ENCODE measurements around the gene LSM12.

The LSM12 gene

DNA sequence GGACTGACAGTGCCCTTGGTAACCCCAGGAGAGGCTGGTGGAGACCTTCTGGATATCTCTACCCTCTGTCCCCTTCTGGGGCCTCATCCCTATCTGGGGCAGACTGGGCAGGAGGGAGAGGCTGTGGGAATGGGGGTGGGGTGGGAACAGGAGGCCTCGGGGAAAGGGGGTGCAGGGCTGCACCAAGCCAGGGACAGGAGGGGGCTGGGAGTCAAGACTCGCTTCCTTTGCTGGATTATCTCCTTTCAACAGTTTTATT is 28.8 kb upstream of the LSM12 start:
- no peak for DNase-seq

DNA sequence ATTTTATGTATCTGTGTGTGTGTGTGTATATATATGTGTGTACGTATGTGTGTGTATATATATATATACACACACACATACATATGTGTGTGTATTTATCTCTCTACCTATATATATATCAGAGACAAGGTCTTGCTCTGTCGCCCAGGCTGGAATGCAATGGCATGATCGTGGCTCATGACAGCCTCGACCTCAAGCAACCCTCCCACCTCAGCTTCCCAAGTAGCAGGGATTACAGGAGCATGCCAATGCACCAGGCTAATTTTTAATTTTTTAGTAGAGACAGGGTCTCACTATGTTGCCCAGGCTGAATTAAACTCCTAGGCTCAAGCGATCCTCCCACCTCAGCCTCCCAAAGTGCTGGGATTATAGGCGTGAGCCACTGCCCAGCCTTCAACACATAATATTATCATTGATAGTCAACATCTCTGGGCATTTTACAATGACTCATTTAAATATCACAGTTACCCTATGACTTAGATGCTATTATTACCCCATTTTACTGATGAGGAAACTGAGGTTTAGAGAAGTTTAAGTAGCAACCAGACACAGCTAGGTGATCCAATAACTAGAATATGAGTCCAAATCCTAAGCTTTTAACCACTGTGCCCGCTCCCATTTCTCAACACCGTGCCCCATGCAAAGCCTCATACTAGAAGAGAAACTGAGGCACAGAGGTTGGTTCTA is 28.4 kb upstream of the LSM12 start:
- no peak for DNase-seq

DNA sequence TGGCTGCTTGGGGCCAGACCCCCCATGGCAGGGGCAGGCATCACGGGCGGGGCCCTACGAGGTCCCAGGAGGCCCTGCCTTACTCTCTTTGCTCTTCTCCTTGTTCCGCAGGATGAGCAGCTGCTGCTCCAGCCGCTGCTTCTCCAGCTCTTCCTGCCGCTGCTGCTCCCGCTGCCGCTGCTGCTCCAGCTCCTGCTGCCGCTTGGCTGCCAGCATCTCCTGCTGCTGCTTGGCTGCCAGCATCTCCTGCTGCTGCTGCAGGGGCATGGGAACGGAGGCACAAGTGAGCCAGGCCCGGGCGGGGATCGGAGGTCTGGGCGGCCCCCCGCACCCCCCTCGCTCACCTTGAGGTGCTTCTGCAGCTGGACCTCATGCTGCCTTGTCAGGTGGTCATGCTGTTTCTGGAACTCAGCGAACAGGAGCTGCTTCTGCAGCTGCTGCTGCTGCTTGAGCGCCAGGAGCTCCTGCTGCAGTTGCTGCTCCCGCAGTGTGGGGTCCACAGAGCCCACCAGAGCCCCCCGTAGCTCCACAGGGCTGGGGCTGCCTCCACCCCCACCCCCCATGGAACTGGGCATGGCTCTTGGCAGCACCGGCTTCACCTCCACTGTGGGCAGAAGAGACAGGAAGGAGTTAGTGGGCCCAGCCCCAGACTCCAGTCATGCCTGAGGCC is 26.9 kb upstream of the LSM12 start:
- DNase-seq, result no peak

DNA sequence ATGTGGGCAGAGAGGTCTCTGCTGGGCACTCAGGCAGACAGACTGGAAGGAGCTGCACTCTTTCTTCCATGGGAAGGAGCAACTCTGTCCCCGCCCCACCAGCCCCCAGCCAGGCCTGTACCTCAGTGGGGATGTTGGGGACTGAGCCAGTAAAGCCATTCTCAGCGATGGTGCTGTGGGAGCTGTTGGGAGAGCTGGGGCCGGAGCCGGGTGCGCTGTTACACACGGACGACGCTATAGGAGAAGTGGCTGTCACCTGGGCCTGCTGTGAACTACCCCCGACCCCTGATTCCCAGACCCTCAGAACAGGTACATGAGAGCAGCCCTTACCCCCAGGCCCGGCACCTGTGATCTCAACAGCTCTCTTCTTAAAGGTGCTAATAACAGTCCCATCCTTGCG is 25.6 kb upstream of the LSM12 start:
- no peak for DNase-seq

DNA sequence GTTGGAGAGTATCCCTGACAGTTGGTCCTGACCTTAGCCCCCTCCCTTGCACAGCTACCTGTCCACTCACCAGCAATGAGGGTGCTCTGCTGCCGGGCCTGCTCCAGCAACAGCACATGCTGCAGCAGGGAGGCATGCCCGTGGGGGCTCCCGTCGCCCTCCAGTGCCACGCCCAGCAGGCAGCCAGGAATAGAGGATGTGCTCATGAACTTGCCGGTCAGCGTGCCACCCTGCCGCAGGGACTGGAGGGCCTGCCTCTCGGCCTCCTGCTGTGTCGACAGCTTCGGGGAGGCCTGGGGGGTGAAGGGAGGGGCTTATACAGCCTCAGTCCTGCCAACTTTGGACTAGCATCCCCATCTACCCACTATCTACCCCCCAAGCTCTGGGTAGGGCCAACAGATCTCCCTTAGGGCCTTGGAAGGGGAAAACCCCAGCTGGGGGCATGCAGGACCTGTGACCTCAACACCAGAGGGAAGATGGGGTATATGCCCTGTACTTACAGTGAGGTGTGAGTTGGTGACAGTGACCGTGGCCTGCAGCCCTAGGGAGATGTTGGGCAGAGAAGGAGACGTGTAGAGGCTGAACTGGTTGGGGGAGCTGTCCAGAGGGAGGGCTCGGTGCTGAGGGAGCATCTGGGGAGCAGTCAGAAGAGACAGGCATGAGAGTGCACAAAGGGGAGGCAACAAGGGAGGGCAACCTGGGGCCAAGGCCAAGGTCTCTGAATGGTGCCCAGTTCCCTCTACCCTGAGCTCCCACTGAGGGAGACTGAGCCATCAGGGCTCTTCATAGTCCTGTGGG is 24.9 kb upstream of the LSM12 start:
- no peak for DNase-seq

DNA sequence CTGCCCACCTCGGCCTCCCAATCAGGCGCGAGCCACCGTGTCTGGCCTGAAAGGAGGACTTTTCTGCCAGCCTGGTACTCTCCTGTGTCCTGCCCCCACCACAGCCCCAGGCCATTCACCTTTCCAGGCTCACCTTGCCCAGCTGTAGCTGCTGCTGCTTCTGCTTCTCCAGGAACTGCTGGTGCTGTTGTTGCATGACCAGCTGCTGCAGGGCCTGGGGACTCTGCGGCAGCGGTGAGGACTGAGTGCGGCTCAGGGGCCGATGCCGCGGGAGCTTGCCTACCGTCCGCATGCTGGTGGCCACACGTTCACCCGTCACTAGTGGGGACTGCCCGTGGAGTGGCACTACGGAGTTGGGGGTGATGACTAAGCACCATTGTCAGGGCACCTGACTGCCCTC is 21.8 kb upstream of the LSM12 start:
- DNase-seq, result no peak

DNA sequence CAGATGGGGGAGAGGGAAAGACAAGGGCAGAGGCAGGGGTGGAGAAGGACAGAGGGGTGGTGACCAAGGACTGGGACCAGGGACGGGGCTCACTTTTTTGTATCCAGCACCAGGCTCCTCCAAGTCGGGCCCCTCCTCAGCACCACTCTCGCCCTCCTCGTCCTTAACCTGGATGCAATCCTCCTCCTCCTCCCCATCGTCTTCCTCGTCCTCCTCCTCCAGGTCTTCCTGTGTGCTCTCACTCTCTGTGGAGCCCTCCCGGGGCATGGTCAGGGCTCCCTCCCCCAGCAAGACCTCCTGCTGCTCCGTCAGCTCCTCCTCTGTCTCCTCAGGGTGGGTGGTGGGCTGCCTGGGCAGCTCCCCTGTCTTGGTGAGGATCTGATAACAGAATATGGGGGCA is 20.8 kb upstream of the LSM12 start:
- DNase-seq, result no peak

DNA sequence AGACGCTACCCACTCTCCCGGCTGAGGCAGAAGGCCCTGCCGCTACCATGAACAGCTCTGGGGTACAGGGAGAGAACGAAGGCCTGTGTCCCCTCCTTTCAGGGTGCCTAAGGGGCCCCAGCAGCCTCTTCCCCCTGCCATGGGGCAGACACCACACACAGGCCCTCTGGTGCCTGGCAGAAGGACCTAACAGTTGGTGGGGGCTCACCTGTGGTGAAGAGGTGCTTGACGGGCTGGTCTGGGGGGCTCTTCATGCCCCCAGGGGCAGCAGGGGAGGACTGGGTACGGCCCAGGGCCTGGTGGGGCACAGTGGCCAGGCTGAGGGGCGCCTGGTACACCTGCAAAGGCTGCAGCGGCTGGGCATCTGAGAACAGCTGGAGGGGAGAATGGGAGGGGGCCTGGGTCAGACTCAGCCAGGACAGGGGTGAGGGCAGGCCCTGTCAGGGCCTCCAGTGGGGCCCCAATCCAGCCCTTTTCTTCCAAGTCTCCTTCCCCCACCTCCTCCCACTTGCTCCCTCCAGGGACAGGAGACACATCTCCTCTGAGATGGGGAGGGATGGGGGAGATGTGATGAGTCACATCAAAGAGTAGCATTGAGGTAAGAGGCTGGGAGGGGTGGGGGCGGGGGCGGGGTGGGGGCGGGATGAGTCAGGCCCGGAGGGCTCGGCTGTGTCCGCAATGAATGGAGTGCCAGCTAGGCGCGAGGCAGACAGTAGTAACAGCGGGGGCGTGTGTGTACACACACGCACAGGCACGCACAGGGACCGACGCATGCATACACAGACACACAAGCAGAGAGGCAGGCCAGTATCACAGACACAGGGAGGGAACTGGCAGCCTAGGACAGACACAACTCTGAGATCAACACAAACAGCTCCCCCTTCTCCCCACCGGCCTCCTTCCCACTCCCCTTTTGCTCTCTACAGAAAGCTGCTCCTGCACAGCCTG is 20.2 kb upstream of the LSM12 start:
- peak; percentile 89 for DNase-seq

DNA sequence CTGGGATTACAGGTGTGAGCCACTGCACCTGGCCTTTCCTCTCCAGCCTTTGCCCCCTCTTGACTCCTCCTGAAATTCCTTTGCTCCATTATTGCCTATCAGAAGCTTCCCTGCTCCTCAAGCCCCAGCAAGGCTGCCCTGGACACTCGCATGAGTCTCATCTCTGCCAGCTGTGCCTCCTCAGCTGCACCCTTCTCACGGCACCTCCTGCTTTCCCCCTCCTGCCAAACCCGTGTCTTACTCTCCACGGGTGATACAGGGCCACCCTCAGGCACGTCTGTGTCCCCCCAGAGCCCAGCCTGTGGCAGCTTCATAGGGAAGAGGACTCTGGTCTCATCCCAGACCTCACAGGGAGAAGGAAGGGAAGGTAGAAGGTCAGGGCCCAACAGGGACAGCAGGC is 19.4 kb upstream of the LSM12 start:
- DNase-seq, result no peak

DNA sequence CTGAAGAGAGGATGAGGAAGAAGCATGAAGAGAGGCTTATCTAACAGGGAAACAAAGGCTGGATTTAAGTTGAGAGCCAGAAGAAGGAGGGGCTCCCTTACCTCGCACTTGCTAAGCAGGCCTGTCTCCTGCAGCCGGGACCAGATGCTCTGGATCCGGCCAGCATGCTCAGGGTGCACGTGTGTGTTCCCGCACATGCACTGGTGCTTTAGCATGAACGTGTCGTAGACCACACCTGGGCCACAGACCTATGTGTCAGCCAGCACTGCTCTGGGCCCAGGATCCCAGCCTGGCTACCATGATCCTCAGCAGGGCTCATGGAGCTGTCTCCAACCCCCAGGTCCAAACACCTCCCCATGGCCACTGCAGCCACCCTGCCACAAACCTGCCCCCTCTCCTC is 18.4 kb upstream of the LSM12 start:
- no peak for DNase-seq

DNA sequence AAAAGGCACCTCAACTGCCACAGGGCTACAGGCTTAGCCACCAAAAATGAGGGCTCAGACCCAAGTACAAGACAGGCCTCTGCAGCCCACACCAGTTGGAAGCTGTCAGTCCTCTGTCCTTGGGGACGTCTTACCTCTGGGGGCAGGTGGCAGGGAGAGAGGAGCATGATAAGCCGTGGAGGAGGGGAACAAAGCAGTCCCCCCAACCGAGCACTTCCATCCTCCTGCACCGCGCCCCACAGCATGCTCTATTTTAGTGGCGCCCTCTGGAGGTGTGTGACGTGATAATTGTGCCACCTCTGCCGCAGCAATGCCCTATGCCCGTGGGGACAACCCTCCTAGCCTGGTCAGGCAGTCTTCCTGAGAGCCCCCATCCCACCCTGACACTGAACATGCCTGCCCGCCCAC is 17.7 kb upstream of the LSM12 start:
- no peak for DNase-seq

DNA sequence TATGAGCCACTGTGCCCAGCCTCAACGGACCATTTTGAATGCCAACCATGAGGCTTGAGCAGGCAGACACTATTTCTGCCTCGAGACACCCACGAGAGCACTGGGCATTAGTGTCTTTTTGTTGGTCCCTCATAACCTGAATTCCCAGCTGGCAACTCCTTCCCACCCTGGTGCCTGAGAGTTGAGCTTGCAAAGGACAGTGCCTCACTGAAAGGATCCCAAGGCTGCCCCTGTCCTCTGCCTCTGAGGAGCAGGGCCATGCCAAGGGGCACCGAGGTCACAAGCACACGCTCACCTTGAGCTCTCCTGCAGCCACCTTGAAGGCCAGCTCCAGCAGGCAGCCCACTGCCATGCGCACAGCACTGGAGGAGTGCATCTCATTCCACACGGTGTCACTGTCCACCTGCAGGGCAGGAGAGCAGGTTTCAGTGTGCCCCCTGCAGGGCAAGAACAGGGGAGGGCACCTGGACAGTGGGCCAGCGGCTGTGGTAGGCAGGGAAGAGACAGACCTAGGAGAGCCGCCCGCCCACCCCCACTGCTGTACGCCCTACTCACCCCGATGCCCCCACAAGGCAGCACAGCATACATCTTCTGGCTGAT is 16.9 kb upstream of the LSM12 start:
- DNase-seq, result no peak

DNA sequence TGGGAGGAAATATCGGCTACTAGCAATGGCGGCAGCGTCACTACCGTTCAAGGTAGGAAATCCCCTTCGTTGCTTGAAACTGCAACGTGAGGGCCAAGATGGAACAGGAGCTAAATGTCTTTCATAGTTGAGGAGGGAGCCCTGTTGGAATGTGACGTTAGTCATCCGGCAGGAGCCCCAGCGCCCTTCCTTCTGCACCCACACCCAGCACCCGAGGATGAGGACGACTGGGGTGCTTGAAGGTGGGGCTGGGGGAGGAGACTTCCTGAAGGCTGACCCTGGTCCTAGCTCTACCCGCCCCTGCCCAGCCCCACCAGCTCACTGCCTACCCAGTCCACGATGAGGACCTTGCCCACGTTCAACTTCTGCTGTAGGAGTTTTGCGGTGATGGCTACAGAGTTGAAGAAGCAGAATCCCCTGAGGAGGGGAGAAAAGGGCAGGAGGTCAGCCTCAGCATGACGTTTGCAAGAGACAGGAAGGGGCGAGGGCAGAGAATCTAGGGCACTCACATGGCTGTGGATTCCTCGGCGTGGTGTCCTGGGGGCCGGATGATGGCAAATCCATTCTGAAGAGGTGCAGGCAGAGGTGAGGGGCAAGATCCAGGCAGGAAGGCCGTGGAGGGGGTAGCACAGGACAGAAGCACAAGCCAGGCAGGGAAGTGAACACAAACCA is 15.9 kb upstream of the LSM12 start:
- DNase-seq, result no peak

DNA sequence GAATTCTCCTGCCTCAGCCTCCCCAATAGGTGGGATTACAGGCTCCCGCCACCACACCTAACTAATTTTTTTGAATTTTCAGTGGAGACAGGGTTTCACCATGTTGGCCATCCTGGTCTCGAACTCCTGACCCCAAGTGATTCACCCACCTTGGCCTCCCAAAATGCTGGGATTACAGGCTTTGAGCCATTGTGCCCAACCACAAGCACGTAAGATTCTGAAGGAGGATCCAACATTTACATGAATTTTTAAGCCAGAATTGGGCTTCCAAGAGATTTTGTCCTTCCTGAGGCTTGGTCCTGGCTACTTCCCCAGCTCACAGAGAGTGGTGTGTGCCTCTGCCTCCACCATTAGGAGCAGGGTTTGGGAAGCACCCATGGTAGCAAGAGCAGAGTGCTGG is 15.2 kb upstream of the LSM12 start:
- DNase-seq, result no peak

DNA sequence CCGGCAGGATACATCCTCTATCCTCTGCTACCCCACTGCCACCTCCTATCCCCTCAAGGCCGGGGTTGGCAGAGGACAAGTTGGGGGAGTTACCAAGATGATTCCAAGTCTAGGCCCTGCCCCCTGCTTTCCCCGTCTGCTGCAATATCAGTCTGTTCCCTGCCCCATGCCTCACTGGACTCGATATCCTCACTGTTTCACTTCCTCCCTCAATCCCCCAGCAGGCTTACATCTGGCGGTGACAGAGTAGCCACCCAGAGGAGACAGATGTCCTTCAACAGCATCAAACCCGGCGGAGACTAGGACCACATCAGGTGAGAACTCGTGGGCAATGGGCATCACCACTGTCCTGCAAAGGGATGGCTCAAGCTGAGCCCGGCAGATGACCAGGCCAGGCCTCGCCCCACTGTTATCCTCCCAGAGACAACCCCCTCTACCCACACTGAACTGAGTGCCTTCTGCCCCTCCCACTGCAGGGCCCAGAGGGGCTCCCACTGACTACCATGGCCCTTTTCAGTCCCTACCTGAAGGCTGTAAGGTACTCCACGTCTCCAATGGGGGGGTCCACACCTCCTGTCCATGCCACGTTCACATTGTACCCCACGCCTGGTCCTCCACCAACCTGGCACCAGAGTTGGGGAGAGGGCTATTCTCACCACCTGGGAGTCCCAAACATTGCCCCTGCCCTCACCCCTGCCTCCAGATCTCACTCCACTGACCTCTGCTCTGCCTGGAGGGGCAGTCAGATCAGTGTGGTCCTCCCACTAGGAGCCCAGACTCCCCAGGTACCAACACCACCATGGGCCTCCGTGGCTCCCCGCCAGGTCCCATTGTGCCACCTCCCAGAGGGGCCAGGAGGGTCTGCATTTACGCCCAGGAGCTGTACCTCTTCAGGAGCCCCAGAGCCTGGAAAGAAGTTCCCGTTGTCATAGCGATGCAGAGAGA is 13.7 kb upstream of the LSM12 start:
- DNase-seq, result no peak

DNA sequence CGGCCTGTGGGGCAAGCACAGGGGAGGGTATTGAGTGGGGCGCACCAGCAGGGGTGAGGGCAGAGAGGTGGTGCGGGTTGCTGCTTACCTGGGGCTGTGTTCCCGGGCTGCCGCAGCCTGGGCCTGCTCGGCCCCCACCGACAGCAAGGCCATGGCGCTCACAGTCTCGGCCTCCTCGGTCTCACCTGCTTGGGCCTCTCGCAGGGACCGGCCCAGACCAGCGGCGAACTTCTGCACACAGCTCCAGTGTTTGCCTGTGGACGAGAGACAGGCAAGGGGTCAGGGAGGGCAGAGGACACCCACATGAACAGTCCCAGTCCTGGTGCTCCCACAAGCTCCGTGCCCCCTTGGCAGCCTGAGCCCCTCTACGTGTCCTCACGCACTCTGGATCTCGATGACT is 11.9 kb upstream of the LSM12 start:
- DNase-seq, result no peak

DNA sequence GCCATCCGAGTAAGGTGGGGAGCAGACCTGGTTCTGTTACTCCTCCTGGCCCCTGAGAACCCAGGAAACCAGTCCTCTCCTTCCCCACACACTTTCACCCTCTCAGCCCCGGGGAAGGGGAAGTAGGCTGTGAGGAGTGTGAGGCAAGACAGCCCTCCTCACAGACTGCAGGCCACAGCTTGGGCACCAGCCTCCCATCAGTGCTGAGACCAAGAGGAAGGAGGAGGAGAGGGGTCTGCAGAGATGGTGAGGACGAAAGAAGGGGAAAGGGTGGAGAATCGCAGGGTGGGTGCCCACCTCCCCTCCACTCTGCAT is 11.1 kb upstream of the LSM12 start:
- no peak for DNase-seq

DNA sequence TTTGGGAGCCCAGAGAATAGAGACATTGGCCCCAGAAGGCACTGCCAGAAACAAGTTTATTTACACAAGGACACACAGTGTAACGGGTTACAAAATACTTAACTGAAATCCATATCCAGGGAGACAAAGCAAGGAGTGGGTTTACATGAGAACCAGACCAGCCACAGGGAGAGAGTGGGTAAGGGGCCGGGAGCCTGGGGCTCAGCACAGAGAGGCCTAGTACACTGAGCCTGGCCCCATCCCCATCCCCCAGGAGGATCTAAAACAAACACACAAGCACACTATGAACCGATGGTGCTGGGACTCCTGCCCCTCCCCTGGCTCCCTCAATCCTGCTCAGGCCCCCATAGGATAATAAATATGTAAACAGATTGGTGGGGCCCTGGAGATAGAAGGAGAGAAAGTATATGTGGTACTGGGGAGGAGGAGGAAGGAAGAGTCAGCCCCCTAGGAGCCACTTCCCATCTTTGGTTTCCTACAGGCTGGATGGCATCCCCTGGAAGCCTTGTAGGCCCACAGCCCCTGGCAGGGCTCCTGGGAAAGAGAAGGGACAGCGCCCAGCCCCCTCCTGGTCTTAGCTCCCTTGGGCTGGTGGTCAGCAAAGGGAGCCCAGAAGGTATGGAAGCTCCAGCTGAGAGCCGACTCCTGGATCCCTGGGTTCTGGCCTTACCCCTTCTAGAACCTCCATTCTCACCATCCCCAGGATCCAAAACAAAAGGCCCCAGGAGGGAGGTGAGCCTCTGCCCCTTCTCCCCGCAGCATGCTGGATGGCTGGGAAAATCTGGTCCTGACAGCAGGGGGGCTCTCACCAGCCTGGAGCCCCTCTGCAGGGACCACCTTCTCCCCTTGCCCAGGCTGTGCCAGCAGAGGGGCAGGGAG is 10.5 kb upstream of the LSM12 start:
- no peak for DNase-seq

DNA sequence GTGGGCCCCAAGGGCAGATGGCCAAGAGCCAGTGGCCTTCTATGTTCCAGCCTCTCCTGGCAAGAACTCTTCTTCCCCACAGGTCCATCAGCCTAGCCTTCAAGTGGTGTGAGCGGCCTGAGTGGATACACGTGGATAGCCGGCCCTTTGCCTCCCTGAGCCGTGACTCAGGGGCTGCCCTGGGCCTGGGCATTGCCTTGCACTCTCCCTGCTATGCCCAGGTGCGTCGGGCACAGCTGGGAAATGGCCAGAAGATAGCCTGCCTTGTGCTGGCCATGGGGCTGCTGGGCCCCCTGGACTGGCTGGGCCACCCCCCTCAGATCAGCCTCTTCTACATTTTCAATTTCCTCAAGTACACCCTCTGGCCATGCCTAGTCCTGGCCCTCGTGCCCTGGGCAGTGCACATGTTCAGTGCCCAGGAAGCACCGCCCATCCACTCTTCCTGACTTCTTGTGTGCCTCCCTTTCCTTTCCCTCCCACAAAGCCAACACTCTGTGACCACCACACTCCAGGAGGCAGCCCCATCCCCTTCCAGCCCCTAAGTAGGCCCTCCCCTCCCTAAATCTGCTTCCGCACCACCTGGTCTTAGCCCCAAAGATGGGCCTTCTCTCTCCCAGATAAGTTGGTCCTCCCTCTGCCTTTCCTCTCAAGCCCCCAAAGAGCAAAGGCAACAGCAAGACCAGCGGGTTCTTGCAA is 9.3 kb upstream of the LSM12 start:
- DNase-seq, result no peak

DNA sequence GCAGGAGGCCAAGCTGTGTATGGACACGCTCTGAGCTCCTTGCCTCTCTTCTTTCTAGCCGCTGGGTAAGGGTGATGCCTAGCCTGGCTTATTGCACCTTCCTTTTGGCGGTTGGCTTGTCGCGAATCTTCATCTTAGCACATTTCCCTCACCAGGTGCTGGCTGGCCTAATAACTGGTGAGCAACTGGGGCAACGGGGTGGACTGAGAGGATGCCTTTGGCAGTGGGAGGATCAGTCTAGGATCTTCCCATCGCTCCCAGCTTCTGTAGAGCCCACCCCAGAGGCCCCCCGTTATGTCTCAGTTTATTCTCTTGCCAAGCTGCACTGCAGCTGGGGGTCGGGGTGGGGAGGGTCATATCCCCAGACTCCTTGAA is 8.4 kb upstream of the LSM12 start:
- DNase-seq, result no peak

Data from NCI-H226 (cell line).